ENCODE measurements around the gene POGLUT2. TPM values are rescaled to one million over a fixed set of nuclear protein-coding genes. Genes with fewer than 3 reads are reported as not detected.

Gene POGLUT2
- total and polyA plus RNA-seq, 12 donors: 1.1 to 12.0 (median 5.4) TPM

DNA sequence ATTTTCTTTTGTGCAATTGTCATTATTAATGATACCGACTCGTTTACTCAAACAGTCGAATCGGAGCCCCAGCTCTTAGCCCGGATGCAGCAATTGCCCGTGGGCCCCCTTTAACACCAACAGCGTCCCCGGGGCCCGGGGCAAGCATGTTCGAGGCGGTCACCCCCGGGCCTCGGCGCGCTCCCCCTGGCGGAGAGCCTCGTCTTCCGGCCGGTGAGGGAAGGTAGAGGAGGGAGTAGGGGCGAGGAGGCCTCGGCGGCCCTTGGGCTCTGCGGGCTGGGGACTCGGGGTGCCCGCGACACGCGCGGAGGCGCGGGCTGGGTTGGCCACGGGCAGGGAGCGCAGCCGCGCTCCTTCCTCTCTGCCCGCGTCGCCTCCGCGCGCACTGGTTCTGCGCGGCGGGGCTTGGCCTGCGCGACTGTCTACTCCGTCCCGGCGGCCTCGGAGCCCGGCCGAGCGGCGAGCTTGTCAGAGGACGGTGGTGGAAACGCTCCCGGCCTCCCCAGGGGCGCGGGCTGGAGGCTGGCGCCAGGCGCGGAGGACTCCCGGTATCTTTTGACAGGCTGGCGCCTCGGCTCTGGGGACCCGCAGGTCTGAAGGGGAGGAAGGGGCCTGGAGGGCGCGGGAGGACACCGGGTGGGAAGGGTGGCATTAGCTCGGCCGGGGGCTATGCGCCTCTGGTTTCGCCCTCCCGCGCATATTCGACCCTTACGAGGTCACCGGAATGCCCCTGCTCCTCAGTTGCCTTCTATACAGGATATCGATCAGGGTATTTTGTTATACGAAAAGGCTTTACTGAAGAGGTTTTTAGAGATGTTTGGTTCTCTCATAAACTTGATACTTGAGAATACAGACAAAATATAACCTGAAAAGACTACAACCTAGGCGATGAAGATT, 1.6 kb upstream of the POGLUT2 start:
- WGBS, 4 donors: 1 to 5% (median 3%) methylated on average over 18 to 81 of the region's 81 CpGs
- intact Hi-C loops (cut with DNase I): no loop called here

DNA sequence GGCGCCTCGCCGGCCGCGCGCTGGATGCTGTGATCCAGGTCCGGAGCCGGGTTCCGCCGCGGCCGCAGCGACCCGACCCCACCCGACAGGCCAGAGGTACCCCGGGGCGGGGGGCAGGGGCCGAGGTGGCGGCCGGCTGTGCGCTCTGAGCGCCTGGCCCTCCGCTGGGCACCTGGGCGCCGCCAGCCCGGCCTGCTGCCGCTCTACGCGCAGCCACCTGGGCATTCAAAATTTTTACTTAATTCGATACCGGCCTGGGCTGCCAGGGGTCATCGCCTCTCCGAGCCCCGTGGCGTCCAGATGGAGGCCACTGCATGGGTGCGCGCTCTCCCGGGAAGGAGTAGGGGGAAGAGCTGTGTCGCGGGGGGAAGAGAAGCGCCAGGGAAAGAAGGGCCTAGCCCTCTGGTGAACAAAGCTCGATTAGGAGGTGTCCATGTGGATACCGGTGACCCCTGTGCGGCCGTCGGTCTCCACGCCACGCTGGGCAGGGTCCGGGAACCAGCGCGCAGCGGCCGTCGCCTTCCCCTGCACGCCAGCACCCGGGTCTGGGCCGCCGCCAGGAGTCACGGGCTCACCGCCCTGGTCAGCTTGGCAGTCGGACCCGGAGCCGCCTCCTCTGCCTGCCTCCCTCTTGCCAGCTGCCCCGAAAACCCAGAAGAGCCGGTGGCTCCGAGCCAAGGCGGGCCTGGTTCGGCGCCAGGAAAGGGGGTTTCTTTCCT, 809 bp upstream of the POGLUT2 start:
- H3K4me3 ChIP-seq: peak overlapping the region; percentile 37 to 87 (median 64)
- peak in 6 of 7 donors; percentile 22 to 64 (median 36) for DNase-seq
- TF ChIP-seq POLR2A (IDR thresholded peaks at IDR 0.05): no peak
- TF ChIP-seq, protein P1, sequence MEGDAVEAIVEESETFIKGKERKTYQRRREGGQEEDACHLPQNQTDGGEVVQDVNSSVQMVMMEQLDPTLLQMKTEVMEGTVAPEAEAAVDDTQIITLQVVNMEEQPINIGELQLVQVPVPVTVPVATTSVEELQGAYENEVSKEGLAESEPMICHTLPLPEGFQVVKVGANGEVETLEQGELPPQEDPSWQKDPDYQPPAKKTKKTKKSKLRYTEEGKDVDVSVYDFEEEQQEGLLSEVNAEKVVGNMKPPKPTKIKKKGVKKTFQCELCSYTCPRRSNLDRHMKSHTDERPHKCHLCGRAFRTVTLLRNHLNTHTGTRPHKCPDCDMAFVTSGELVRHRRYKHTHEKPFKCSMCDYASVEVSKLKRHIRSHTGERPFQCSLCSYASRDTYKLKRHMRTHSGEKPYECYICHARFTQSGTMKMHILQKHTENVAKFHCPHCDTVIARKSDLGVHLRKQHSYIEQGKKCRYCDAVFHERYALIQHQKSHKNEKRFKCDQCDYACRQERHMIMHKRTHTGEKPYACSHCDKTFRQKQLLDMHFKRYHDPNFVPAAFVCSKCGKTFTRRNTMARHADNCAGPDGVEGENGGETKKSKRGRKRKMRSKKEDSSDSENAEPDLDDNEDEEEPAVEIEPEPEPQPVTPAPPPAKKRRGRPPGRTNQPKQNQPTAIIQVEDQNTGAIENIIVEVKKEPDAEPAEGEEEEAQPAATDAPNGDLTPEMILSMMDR (IDR thresholded peaks at IDR 0.05): no peak
- WGBS, 4 donors: 0 to 1% (median 1%) methylated on average over 25 to 69 of the region's 69 CpGs
- peaks cover 11 to 23% of the 10 kb centered on the region in 2 donors for H3K4me1 ChIP-seq (replicated peaks in 1 of 2)
- no peaks in the 10 kb centered on the region for H3K27me3 ChIP-seq
- no peaks in the 10 kb centered on the region for H3K36me3 ChIP-seq (replicated peaks in 1 of 2)
- intact Hi-C loops (cut with DNase I): no loop called here
- no peaks in the 10 kb centered on the region for H3K9me3 ChIP-seq (replicated peaks in 1 of 3)
- peak overlapping the region; percentile 7 to 88 (median 83) for H3K27ac ChIP-seq

More for the DNA sequence above, 1.6 kb upstream of the POGLUT2 start:
- TF ChIP-seq, protein P1 (IDR thresholded peaks at IDR 0.05): peak; percentile 52 to 77 (median 67)
- TF ChIP-seq POLR2A (IDR thresholded peaks at IDR 0.05): peak in 1 of 2 donors; percentile 46
- DNase-seq: peak; percentile 75 to 86 (median 81)
- no peaks in the 10 kb centered on the region for H3K36me3 ChIP-seq (replicated peaks in 1 of 2)
- no peaks in the 10 kb centered on the region for H3K27me3 ChIP-seq
- no peaks in the 10 kb centered on the region for H3K9me3 ChIP-seq (replicated peaks in 1 of 3)
- peak overlapping the region; percentile 7 to 88 (median 83) for H3K27ac ChIP-seq
- H3K4me1 ChIP-seq (replicated peaks in 1 of 2): peaks cover 11 to 23% of the 10 kb centered on the region in 2 donors
- peak overlapping the region; percentile 22 to 87 (median 58) for H3K4me3 ChIP-seq

DNA sequence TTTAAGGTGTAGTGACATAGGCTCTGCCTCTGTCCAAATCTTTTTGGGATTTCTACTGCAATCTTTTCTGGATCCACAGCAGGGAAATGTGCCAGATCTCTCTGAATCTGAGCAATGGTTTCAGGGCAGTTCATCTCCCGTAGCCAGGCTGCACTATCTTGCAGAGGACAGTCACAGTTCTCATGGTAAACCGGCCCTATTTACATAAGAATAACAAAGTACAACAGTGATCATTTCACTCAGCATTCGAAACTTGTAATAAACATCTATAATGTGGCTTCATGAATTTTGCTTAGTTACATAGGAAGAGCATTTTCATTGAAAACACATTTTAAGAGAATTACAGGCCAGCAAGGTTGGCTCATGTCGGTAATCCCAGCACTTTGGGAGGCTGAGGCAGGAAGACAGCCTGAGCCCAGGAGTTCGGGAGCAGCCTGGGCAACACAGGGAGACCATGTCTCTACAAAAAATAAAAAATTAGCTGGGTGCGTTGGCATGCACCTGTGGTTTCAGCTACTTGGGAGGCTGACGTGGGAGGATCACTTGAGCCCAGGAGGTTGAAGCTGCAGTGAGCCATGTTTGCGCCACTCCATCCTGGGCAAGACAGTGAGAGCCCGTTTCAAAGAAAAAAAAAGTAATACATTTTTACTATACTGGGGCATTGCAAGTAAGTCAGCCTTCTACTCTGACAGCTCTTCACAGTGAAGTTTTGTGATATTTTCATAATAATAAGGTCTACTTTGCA, 5.0 kb downstream of the POGLUT2 start:
- DNase-seq: no peak
- Histone ChIP-seq H3K27ac (no peak overlapping the region), H3K36me3 (replicated peaks in 1 of 2) (peaks cover 0 to 3% of the 10 kb centered on the region in 2 donors), H3K9me3 (replicated peaks in 1 of 3) (no peaks in the 10 kb centered on the region), H3K4me3 (no peak overlapping the region), H3K27me3 (no peaks in the 10 kb centered on the region), H3K4me1 (replicated peaks in 1 of 2) (peaks cover 0 to 4% of the 10 kb centered on the region in 2 donors)
- TF ChIP-seq POLR2A (IDR thresholded peaks at IDR 0.05): no peak
- TF ChIP-seq, protein P1 (IDR thresholded peaks at IDR 0.05): no peak
- WGBS, 4 donors: 88 to 94% (median 91%) methylated on average over 9 of the region's 9 CpGs
- intact Hi-C loops (cut with DNase I): no loop called here
